ENCODE measurements around the gene G6PC3.
"Not testable (repeated sequence)": the region's sequence is repeated elsewhere in the genome, so short reads cannot be mapped to it uniquely, and the experiment has no call there.

The G6PC3 gene

GRCh38 chr17:44084131-44084538, 13.6 kb downstream of the G6PC3 start:
- DNase-seq (ENCODE audit: low spot score), result no peak

GRCh38 chr17:44084921-44085320, 14.4 kb downstream of the G6PC3 start:
- DNase-seq (ENCODE audit: low spot score), result no peak

DNA sequence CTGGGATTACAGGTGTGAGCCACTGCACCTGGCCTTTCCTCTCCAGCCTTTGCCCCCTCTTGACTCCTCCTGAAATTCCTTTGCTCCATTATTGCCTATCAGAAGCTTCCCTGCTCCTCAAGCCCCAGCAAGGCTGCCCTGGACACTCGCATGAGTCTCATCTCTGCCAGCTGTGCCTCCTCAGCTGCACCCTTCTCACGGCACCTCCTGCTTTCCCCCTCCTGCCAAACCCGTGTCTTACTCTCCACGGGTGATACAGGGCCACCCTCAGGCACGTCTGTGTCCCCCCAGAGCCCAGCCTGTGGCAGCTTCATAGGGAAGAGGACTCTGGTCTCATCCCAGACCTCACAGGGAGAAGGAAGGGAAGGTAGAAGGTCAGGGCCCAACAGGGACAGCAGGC, 15.4 kb downstream of the G6PC3 start:
- no peak for DNase-seq (ENCODE audit: low spot score)

DNA sequence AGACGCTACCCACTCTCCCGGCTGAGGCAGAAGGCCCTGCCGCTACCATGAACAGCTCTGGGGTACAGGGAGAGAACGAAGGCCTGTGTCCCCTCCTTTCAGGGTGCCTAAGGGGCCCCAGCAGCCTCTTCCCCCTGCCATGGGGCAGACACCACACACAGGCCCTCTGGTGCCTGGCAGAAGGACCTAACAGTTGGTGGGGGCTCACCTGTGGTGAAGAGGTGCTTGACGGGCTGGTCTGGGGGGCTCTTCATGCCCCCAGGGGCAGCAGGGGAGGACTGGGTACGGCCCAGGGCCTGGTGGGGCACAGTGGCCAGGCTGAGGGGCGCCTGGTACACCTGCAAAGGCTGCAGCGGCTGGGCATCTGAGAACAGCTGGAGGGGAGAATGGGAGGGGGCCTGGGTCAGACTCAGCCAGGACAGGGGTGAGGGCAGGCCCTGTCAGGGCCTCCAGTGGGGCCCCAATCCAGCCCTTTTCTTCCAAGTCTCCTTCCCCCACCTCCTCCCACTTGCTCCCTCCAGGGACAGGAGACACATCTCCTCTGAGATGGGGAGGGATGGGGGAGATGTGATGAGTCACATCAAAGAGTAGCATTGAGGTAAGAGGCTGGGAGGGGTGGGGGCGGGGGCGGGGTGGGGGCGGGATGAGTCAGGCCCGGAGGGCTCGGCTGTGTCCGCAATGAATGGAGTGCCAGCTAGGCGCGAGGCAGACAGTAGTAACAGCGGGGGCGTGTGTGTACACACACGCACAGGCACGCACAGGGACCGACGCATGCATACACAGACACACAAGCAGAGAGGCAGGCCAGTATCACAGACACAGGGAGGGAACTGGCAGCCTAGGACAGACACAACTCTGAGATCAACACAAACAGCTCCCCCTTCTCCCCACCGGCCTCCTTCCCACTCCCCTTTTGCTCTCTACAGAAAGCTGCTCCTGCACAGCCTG, 16.1 kb downstream of the G6PC3 start:
- peak; percentile 94 for DNase-seq (ENCODE audit: low spot score)

- no peak for DNase-seq (ENCODE audit: low spot score)
Observed at GRCh38 chr17:44087319-44087718, 16.8 kb downstream of the G6PC3 start.

DNA sequence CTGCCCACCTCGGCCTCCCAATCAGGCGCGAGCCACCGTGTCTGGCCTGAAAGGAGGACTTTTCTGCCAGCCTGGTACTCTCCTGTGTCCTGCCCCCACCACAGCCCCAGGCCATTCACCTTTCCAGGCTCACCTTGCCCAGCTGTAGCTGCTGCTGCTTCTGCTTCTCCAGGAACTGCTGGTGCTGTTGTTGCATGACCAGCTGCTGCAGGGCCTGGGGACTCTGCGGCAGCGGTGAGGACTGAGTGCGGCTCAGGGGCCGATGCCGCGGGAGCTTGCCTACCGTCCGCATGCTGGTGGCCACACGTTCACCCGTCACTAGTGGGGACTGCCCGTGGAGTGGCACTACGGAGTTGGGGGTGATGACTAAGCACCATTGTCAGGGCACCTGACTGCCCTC, 17.7 kb downstream of the G6PC3 start:
- DNase-seq (ENCODE audit: low spot score), result no peak

- no peak for DNase-seq (ENCODE audit: low spot score)
Observed at GRCh38 chr17:44091200-44091997, 20.9 kb downstream of the G6PC3 start.

DNA sequence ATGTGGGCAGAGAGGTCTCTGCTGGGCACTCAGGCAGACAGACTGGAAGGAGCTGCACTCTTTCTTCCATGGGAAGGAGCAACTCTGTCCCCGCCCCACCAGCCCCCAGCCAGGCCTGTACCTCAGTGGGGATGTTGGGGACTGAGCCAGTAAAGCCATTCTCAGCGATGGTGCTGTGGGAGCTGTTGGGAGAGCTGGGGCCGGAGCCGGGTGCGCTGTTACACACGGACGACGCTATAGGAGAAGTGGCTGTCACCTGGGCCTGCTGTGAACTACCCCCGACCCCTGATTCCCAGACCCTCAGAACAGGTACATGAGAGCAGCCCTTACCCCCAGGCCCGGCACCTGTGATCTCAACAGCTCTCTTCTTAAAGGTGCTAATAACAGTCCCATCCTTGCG, 21.5 kb downstream of the G6PC3 start:
- DNase-seq (ENCODE audit: low spot score), result no peak

DNA sequence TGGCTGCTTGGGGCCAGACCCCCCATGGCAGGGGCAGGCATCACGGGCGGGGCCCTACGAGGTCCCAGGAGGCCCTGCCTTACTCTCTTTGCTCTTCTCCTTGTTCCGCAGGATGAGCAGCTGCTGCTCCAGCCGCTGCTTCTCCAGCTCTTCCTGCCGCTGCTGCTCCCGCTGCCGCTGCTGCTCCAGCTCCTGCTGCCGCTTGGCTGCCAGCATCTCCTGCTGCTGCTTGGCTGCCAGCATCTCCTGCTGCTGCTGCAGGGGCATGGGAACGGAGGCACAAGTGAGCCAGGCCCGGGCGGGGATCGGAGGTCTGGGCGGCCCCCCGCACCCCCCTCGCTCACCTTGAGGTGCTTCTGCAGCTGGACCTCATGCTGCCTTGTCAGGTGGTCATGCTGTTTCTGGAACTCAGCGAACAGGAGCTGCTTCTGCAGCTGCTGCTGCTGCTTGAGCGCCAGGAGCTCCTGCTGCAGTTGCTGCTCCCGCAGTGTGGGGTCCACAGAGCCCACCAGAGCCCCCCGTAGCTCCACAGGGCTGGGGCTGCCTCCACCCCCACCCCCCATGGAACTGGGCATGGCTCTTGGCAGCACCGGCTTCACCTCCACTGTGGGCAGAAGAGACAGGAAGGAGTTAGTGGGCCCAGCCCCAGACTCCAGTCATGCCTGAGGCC, 22.8 kb downstream of the G6PC3 start:
- DNase-seq (ENCODE audit: low spot score), result no peak

DNA sequence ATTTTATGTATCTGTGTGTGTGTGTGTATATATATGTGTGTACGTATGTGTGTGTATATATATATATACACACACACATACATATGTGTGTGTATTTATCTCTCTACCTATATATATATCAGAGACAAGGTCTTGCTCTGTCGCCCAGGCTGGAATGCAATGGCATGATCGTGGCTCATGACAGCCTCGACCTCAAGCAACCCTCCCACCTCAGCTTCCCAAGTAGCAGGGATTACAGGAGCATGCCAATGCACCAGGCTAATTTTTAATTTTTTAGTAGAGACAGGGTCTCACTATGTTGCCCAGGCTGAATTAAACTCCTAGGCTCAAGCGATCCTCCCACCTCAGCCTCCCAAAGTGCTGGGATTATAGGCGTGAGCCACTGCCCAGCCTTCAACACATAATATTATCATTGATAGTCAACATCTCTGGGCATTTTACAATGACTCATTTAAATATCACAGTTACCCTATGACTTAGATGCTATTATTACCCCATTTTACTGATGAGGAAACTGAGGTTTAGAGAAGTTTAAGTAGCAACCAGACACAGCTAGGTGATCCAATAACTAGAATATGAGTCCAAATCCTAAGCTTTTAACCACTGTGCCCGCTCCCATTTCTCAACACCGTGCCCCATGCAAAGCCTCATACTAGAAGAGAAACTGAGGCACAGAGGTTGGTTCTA, 24.3 kb downstream of the G6PC3 start:
- no peak for DNase-seq (ENCODE audit: low spot score)

GRCh38 chr17:44095388-44095646, 24.8 kb downstream of the G6PC3 start:
- no peak for DNase-seq (ENCODE audit: low spot score)

DNA sequence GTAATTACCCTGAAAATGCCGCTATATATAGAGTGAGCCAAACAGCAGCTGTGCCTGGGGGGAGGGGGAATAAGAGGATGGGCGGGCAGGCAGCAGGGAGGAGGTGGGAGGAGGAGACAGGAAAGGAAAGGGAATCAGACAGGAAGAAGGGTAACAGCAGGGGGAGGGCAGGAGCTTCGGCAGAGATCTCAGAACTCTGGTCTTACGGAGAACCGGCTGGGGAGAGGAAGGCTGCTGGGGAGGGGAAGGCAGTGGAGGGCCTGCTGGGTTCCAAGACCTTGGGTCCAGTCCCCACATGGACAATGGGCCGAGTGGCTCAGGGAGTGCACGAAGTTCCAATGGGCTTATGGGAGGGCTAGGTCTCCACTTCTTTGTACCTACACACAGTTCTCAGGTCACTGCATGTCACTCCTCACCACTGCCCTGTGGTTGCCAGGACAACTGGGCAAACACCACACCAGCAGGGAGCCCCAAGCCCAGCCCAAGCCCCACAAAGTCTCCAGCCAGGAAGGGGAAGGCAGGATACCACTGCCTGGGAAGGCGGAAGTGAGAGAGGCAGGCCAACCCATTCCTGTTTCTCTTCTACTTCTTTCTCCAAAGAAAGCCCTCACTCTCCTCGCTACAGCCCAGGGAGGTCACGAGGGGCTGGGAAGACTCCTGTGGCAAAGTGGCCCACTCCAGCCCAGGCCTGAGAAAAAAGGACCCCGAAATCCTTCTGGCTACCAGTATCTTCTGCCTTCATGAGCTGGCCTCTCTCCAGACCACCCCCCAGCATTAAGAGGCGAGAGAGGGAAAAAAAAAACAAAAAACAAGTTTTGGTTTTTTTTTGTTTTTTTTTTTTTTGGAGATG, 25.3 kb downstream of the G6PC3 start:
- peak; percentile 77 for DNase-seq (ENCODE audit: low spot score)

GRCh38 chr17:44097110-44097958, 26.8 kb downstream of the G6PC3 start:
- DNase-seq (ENCODE audit: low spot score), result peak; percentile 55

- not testable (repeated sequence) for DNase-seq (ENCODE audit: low spot score)
Observed at GRCh38 chr17:44101858-44102257, 31.3 kb downstream of the G6PC3 start.

- no peak for DNase-seq (ENCODE audit: low spot score)
Observed at GRCh38 chr17:44102849-44103622, 32.5 kb downstream of the G6PC3 start.

GRCh38 chr17:44105483-44105882, 34.9 kb downstream of the G6PC3 start:
- DNase-seq (ENCODE audit: low spot score), result no peak

GRCh38 chr17:44105941-44106340, 35.4 kb downstream of the G6PC3 start:
- no peak for DNase-seq (ENCODE audit: low spot score)

DNA sequence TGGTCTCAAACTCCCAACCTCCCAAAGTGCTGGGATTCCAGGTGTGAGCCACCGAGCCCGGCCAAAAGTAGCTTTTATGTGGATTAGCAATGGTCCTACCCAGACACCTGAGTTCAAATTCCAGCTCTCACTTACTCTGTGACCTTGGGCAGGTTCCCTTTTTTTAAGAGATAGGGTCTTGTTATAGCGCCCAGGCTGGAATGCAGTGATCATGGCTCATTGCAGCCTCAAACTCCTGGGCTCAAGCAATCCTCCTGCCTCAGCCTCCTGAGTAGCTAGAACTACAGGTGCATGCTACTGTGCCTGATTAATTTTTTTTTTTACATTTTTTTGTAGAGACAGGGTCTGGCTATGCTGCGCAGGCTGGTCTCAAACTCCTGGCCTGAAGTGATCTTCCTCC, 36.3 kb downstream of the G6PC3 start:
- DNase-seq (ENCODE audit: low spot score), result no peak
